ENCODE results near the gene NDUFA11.

NDUFA11 gene

GRCh38 chr19:5937550-5937949, 34.0 kb upstream of the NDUFA11 start:
- H3K27ac Mint-ChIP-seq = no peak overlapping the region
- H3K27me3 Mint-ChIP-seq = no peaks in the 10 kb centered on the region
- H3K4me1 Mint-ChIP-seq = peaks cover 2% of the 10 kb centered on the region

GRCh38 chr19:5936292-5936592, 32.7 kb upstream of the NDUFA11 start:
- Mint-ChIP-seq H3K4me1 (peaks cover 2% of the 10 kb centered on the region), H3K27ac (no peak overlapping the region), H3K36me3 (peaks cover 14% of the 10 kb centered on the region), H3K27me3 (no peaks in the 10 kb centered on the region), H3K9me3 (no peaks in the 10 kb centered on the region), H3K4me3 (no peak overlapping the region)
- ATAC-seq (ENCODE audit: low read depth) = no peak
- no peak for DNase-seq (ENCODE audit: low spot score in 2 of 2)

More at GRCh38 chr19:5937550-5937949, 34.0 kb upstream of the NDUFA11 start:
- ATAC-seq (ENCODE audit: low read depth) = no peak
- no peaks in the 10 kb centered on the region for H3K9me3 Mint-ChIP-seq
- H3K36me3 Mint-ChIP-seq = peaks cover 11% of the 10 kb centered on the region
- no peak overlapping the region for H3K4me3 Mint-ChIP-seq
- no peak for DNase-seq (ENCODE audit: low spot score in 2 of 2)

DNA sequence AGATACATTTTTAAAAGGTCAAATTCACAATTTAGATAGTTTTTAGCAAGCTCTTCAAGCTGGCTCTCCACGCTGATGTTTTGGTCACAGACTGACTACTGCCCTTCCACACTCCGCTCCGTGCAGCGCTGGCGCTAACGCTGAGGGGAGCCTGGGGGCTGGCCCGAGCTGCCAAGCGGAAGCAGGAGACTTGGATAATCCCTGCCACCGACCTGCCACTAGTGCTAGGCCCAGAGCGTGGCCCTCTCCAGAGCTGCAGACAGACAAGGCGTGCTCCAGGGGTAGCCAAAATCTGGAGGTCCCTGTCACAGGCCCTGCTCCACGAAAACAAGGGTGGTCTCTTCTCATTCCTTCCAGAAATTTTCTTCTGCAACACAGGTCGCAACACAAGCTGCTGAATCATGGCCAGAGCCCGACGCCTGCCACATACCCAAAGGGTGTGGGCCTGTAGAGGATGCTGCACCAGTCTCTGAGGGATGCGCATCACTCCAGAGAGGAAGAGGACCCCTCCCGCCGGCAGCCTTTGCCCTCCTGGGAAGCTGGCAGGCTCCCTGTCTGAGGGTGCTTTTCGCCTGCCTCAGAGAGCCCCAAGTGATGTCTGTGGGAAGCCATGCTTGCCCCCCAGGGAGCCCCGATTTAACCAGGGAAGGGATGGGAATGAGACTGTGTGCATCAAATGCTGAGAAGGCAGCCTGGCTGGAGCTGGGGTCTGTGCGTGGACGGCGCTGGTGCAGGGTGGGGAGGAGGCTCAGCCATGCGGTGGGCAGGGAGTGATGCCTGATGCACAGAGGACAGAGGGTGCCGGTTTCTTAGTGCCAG, 32.1 kb upstream of the NDUFA11 start:
- ATAC-seq (ENCODE audit: low read depth) (no peak), DNase-seq (ENCODE audit: low spot score in 2 of 2) (no peak)
- Mint-ChIP-seq H3K27me3 (no peaks in the 10 kb centered on the region), H3K4me1 (peaks cover 2% of the 10 kb centered on the region), H3K9me3 (no peaks in the 10 kb centered on the region), H3K4me3 (no peak overlapping the region), H3K27ac (no peak overlapping the region), H3K36me3 (peaks cover 14% of the 10 kb centered on the region)

DNA sequence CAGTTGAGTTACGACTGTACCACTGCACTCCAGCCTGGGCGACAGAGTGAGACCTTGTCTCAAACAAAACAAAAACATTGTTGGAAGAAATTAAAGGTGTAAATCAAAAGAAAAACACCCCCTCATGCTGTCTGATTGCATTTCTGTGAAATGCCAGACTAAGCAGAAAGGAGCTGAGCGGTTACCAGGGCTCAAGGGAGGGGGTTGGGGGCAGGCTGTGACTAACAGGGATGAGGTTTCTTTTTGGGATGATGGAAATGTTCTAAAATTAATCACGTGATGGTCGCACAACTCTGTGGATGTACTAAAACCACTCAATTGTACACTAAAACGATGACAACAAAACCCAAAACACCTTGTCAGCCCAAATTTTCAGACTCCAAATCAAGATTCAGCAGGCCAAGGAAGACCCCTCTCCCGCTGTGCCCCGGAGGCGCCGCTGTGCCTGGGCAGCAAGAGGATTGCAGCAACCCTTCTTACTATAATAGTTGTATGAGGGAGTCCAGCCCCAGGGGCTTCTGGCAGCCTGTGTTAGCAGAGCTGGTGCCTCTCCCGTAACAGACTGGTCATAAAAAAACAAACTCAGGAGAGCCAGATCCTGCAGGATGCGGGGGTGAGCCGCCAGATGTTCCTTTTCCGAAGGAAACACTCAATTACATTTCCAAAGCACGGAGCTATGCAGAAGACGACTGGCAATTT, 31.3 kb upstream of the NDUFA11 start:
- Mint-ChIP-seq H3K27me3 (no peaks in the 10 kb centered on the region), H3K9me3 (no peaks in the 10 kb centered on the region)

DNA sequence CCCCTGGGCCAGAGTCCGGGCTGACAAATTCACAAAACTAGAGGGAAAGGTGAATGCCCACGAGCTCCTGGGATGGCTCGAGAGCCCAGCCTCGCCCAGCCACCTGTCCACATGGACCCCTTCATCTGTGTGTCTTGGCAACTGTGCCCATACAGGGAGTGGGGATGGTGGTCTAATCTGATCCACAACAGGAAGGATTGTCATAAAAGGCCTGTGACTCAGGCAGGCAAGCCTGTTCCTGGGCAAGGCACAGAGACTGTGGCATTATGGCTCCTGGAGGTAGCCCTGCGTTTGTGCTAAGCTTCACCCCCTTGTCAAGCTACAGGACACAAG, 30.4 kb upstream of the NDUFA11 start:
- H3K27ac Mint-ChIP-seq = no peak overlapping the region
- no peak for ATAC-seq (ENCODE audit: low read depth)
- H3K9me3 Mint-ChIP-seq = no peaks in the 10 kb centered on the region
- no peak for DNase-seq (ENCODE audit: low spot score in 2 of 2)
- peaks cover 14% of the 10 kb centered on the region for H3K36me3 Mint-ChIP-seq
- H3K4me1 Mint-ChIP-seq = peaks cover 2% of the 10 kb centered on the region
- H3K27me3 Mint-ChIP-seq = no peaks in the 10 kb centered on the region
- H3K4me3 Mint-ChIP-seq = no peak overlapping the region

More for the DNA sequence above, 31.3 kb upstream of the NDUFA11 start:
- Mint-ChIP-seq H3K27ac (no peak overlapping the region), H3K4me3 (no peak overlapping the region), H3K36me3 (peaks cover 14% of the 10 kb centered on the region), H3K4me1 (peaks cover 2% of the 10 kb centered on the region)
- DNase-seq (ENCODE audit: low spot score in 2 of 2) = no peak
- ATAC-seq (ENCODE audit: low read depth) = no peak

- H3K9me3 Mint-ChIP-seq = no peaks in the 10 kb centered on the region
- H3K27me3 Mint-ChIP-seq = no peaks in the 10 kb centered on the region
- H3K4me3 Mint-ChIP-seq = no peak overlapping the region
These were observed 29.9 kb upstream of the NDUFA11 start for GRCh38 chr19:5933391-5934068.

GRCh38 chr19:5932609-5933262, 29.1 kb upstream of the NDUFA11 start:
- Mint-ChIP-seq H3K27ac (no peak overlapping the region), H3K36me3 (peaks cover 20% of the 10 kb centered on the region), H3K4me1 (peaks cover 9% of the 10 kb centered on the region), H3K4me3 (no peak overlapping the region), H3K9me3 (no peaks in the 10 kb centered on the region), H3K27me3 (no peaks in the 10 kb centered on the region)
- ATAC-seq (ENCODE audit: low read depth) (no peak), DNase-seq (ENCODE audit: low spot score in 2 of 2) (no peak)

More at GRCh38 chr19:5933391-5934068, 29.9 kb upstream of the NDUFA11 start:
- Mint-ChIP-seq H3K36me3 (peaks cover 17% of the 10 kb centered on the region), H3K27ac (no peak overlapping the region), H3K4me1 (peaks cover 2% of the 10 kb centered on the region)
- DNase-seq (ENCODE audit: low spot score in 2 of 2) (no peak), ATAC-seq (ENCODE audit: low read depth) (no peak)

DNA sequence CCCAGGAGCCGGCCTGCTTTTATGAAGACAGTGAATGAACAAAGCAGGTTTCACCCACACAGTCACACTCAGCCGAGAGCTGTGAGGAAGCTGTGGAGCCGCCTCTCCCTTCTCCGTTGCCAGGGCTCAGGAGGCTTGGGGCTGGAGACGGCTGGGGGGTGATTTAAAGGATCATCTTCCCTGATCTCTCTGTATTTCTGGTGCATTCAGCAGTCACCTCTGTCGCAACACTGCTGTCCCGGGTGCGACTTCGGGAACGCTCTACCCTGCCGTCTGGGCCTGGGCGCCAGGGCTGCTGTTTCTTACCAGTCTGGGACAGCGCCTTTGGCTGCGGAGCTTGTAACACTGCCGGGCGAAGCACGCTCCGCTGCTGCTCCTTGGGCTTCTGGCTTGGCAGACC, 28.6 kb upstream of the NDUFA11 start:
- Mint-ChIP-seq H3K4me1 (peaks cover 13% of the 10 kb centered on the region), H3K36me3 (peaks cover 16% of the 10 kb centered on the region), H3K9me3 (no peaks in the 10 kb centered on the region), H3K27ac (no peak overlapping the region), H3K4me3 (no peak overlapping the region), H3K27me3 (no peaks in the 10 kb centered on the region)
- DNase-seq (ENCODE audit: low spot score in 2 of 2) (no peak), ATAC-seq (ENCODE audit: low read depth) (no peak)

DNA sequence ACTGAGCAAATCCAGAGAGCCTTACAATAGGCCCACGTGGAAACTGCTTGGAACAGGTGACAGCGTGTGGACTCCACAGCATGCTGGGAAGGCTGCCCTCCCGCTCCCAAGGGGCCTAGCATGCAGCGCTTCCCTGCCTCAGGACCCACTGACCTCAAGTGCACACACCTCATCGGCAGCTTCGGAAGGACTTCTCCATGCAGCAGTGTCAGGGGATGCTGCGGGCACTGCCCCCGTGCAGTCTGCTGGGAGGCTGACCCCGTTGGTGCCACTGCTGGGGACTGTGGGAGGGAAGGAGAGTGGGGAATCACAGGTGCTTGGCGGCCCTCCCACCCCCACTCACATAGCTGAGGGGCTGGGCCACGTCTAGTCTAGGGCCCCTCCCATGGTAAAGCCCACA, 27.7 kb upstream of the NDUFA11 start:
- ATAC-seq (ENCODE audit: low read depth) (no peak), DNase-seq (ENCODE audit: low spot score in 2 of 2) (no peak)
- peaks cover 17% of the 10 kb centered on the region for H3K36me3 Mint-ChIP-seq
- no peak overlapping the region for H3K4me3 Mint-ChIP-seq
- no peaks in the 10 kb centered on the region for H3K9me3 Mint-ChIP-seq
- no peak overlapping the region for H3K27ac Mint-ChIP-seq
- H3K27me3 Mint-ChIP-seq = no peaks in the 10 kb centered on the region
- peaks cover 13% of the 10 kb centered on the region for H3K4me1 Mint-ChIP-seq

- Mint-ChIP-seq H3K27ac (no peak overlapping the region), H3K4me3 (no peak overlapping the region), H3K9me3 (no peaks in the 10 kb centered on the region), H3K4me1 (peaks cover 13% of the 10 kb centered on the region), H3K27me3 (no peaks in the 10 kb centered on the region), H3K36me3 (peaks cover 13% of the 10 kb centered on the region)
- no peak for DNase-seq (ENCODE audit: low spot score in 2 of 2)
- no peak for ATAC-seq (ENCODE audit: low read depth)
These were observed 26.0 kb upstream of the NDUFA11 start for GRCh38 chr19:5929625-5930024.

- no peaks in the 10 kb centered on the region for H3K9me3 Mint-ChIP-seq
- H3K36me3 Mint-ChIP-seq = peaks cover 14% of the 10 kb centered on the region
- H3K27me3 Mint-ChIP-seq = no peaks in the 10 kb centered on the region
- ATAC-seq (ENCODE audit: low read depth) = no peak
- no peak overlapping the region for H3K4me3 Mint-ChIP-seq
- peaks cover 13% of the 10 kb centered on the region for H3K4me1 Mint-ChIP-seq
- H3K27ac Mint-ChIP-seq = no peak overlapping the region
- no peak for DNase-seq (ENCODE audit: low spot score in 2 of 2)
These were observed 25.6 kb upstream of the NDUFA11 start for GRCh38 chr19:5929179-5929578.

GRCh38 chr19:5927441-5927821, 23.8 kb upstream of the NDUFA11 start:
- Mint-ChIP-seq H3K9me3 (no peaks in the 10 kb centered on the region), H3K36me3 (peaks cover 23% of the 10 kb centered on the region), H3K4me1 (peaks cover 13% of the 10 kb centered on the region), H3K4me3 (no peak overlapping the region), H3K27me3 (no peaks in the 10 kb centered on the region), H3K27ac (no peak overlapping the region)
- ATAC-seq (ENCODE audit: low read depth) (peak; percentile 97), DNase-seq (ENCODE audit: low spot score in 2 of 2) (peak; percentile 22 to 27)

DNA sequence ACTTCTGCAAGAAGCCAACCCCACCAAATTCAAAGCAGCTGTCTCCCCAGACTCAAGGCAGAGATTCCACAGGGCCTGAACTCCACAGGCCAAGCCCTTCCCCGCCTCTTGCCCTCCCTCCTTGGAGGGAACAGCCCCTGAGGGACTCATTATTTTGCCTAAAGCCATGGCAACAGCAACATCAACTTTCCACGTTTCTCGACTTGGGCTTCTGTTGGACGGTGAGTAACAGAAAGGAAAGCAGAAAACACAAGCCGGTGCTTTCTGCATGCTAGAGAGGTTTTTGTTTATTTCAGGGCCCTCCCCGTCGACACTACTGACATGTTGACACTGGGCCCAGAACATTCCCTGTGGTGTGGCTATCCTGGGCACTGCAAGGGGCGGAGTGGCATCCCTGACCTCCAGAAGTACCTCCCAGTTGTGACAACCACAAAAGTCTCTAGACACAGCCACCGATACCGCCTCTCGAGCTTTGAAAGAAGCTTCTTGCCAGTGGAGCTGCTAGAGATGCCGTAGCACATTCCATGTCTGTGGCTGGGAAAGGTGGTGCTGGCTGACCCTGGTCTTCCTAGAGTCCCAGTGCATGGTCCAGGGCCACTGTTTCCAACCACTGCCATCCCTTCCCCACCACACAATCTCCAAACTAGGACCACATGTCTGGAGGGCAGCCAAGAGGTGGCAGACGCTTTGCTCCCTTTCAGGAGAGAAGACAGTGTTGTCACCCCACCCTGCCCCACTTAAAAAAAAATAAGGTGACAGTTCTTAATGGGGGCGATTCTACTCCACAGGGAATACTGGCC, 23.3 kb upstream of the NDUFA11 start:
- H3K4me1 Mint-ChIP-seq = peaks cover 13% of the 10 kb centered on the region
- no peaks in the 10 kb centered on the region for H3K9me3 Mint-ChIP-seq
- ATAC-seq (ENCODE audit: low read depth) (no peak), DNase-seq (ENCODE audit: low spot score in 2 of 2) (no peak)
- H3K36me3 Mint-ChIP-seq = peaks cover 26% of the 10 kb centered on the region
- no peak overlapping the region for H3K27ac Mint-ChIP-seq
- no peak overlapping the region for H3K4me3 Mint-ChIP-seq
- no peaks in the 10 kb centered on the region for H3K27me3 Mint-ChIP-seq

All from memory B cell (primary cell).